HUES64 (cell line): ENCODE results near the gene TMEFF1.

Source experiments
- H3K27ac ChIP-seq: 2 replicates; pipeline ENCODE4 v1.7.0; 2013; ENCODE audit warnings: low read depth, low read length, inconsistent platforms
- H3K27me3 ChIP-seq: 2 replicates; pipeline ENCODE4 v1.6.1; 2013; ENCODE audit warnings: mild to moderate bottlenecking, low read length; ENCODE audit not compliant: insufficient read depth
- H3K36me3 ChIP-seq: 2 replicates; pipeline ENCODE4 v1.6.1; 2013; ENCODE audit warnings: mild to moderate bottlenecking, low read length; ENCODE audit not compliant: insufficient read depth
- H3K4me1 ChIP-seq: 2 replicates; pipeline ENCODE4 v1.6.1; 2013; ENCODE audit warnings: mild to moderate bottlenecking, low read length, moderate library complexity; ENCODE audit not compliant: insufficient read depth
- H3K4me3 ChIP-seq: 2 replicates; pipeline ENCODE4 v1.5.1; 2013; ENCODE audit warnings: mild to moderate bottlenecking, low read length, moderate library complexity
- H3K9ac ChIP-seq: 2 replicates; pipeline ENCODE4 v1.6.1; 2013; ENCODE audit warnings: mild to moderate bottlenecking, low read depth, low read length
- H3K9me3 ChIP-seq: 2 replicates; pipeline ENCODE4 v1.6.1; 2013; ENCODE audit warnings: low read depth, low read length; ENCODE audit not compliant: insufficient read depth
- WGBS: fragments of 150-250, 120-280 bp; methylation state at CpG from one replicate; pipeline ENCODE4 v1.1.7; 2013; ENCODE audit warnings: missing lambda C conversion rate; 5-methylcytosine and 5-hydroxymethylcytosine counted together

The TMEFF1 gene

DNA sequence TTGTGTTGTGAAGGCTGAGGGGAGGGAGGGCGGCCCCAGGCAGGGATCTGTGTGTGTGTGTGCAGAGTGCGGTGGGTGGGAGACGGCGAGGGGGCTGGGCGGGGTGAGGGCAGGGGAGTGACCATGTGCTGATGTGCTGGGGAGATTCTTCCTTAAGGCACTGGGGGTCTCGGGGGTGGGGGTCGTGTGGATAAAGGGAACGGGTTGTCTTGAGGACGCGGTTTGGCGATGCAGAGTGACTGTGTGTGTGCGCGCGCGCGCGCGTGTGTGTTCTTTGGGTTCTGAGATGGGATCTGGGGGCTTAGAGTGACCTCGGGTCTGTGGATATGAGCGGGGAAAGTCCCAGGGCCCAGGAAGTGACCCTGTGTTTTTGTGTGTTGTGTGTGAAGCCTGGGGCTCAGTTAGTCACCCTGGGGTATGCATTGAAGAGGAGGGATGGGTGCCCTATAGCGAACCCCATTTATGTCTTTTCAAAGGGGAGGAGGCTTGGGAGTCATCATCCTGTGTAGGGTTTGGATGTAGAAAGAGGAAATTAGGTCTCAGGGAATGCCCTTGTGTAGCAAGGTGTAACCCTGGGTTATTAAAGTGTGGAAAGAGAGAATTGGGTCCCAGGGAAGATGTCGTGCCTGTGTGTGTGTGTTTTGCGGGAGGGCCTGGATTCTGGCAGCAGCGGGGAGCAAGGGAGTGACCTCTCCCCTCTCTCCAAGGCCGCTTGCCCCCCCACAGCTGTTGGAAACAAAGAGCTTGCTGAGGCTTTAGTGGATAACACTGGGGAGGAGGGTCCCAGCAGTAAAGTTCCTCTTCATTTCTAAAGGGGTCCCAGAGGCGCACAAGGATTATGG lies 1.4 kb downstream of the TMEFF1 start:
- Histone ChIP-seq H3K4me3 (peak overlapping the region; percentile 67), H3K36me3 (no peaks in the 10 kb centered on the region), H3K9me3 (no peaks in the 10 kb centered on the region), H3K27me3 (no peaks in the 10 kb centered on the region), H3K4me1 (peaks cover 20% of the 10 kb centered on the region), H3K27ac (peak overlapping the region; percentile 71; the same call in 1 of the 2 replicates), H3K9ac (peak overlapping the region; percentile 93)
- WGBS, result 1% methylated on average over 24 of the region's 26 CpGs

DNA sequence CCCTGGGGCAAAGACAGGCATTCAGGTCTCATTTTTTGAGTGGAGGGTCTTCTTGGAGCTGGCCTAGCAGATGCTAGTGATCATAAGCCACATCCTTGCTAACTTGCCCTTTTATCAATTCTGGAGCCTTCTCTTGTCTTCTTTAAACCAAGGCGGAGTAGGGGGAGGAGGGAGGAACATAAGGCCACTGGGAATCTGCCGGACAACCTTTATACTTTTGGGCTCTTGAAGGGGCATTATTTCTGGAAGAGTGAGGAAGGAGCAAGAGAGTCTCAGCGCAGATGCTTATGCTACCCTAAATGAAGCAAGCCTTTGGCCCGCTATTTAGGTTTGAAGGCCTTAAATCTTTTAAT lies 2.0 kb downstream of the TMEFF1 start:
- Histone ChIP-seq H3K9me3 (no peaks in the 10 kb centered on the region), H3K9ac (peak overlapping the region; percentile 93)
- WGBS, result 26% methylated on average over 4 of the region's 4 CpGs

GRCh38 chr9:100477241-100477640 lies 4.3 kb downstream of the TMEFF1 start:
- WGBS, result 93% methylated on average over 4 of the region's 4 CpGs
- Histone ChIP-seq H3K27me3 (no peaks in the 10 kb centered on the region), H3K9ac (no peak overlapping the region), H3K4me3 (no peak overlapping the region), H3K9me3 (no peaks in the 10 kb centered on the region), H3K27ac (no peak overlapping the region), H3K4me1 (peaks cover 17% of the 10 kb centered on the region), H3K36me3 (no peaks in the 10 kb centered on the region)

More for the DNA sequence above, 2.0 kb downstream of the TMEFF1 start:
- Histone ChIP-seq H3K4me3 (peak overlapping the region; percentile 67), H3K36me3 (no peaks in the 10 kb centered on the region), H3K4me1 (peaks cover 20% of the 10 kb centered on the region), H3K27me3 (no peaks in the 10 kb centered on the region), H3K27ac (peak overlapping the region; percentile 7; the same call in 1 of the 2 replicates)

DNA sequence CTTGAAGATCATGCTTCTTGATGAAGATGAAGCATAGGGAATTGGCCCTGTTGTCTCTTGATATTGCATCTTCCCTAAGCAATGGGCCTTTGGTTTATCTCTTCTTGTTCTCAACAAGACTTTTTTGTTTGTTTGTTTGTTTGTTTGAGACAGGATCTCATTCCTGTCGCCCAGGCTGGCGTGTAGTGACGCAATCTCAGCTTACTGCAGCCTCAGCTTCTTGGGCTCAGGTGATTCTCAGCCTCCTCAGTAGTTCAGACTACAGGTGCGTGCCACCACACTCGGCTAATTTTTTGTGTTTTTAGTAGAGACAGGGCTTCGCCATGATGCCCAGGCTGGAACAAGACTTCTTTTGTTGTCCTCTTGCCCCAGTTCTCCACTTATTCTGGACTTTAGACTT lies 5.2 kb downstream of the TMEFF1 start:
- Histone ChIP-seq H3K4me1 (peaks cover 12% of the 10 kb centered on the region; the same call in 1 of the 2 replicates), H3K36me3 (no peaks in the 10 kb centered on the region), H3K27me3 (no peaks in the 10 kb centered on the region), H3K27ac (no peak overlapping the region), H3K9me3 (no peaks in the 10 kb centered on the region), H3K4me3 (no peak overlapping the region), H3K9ac (no peak overlapping the region)
- WGBS, result 95% methylated on average over 6 of the region's 6 CpGs

DNA sequence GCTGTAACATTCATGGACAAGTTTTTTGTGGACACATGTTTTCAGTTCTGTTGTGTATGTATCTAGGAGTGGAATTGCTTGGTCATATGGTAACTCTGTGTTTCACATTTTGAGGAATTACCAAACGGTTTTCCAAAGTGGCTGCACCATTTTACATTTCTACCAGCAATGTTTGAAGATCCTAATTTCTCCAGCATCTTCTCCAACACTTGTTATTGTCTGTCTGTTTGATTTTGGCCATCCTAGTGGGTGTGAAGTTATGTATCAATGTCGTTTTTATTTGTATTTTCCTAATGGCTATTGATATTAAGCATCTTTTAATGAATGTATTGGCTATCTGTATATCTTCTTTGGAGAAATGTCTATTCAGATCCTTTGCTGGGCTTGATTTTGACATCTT lies 6.9 kb downstream of the TMEFF1 start:
- no peak overlapping the region for H3K27ac ChIP-seq
- H3K4me1 ChIP-seq, result peaks cover 12% of the 10 kb centered on the region; the same call in 1 of the 2 replicates
- H3K9ac ChIP-seq, result no peak overlapping the region
- no peak overlapping the region for H3K4me3 ChIP-seq
- WGBS, result 89% methylated on average over 2 of the region's 2 CpGs
- H3K27me3 ChIP-seq, result no peaks in the 10 kb centered on the region
- H3K36me3 ChIP-seq, result no peaks in the 10 kb centered on the region
- no peaks in the 10 kb centered on the region for H3K9me3 ChIP-seq

DNA sequence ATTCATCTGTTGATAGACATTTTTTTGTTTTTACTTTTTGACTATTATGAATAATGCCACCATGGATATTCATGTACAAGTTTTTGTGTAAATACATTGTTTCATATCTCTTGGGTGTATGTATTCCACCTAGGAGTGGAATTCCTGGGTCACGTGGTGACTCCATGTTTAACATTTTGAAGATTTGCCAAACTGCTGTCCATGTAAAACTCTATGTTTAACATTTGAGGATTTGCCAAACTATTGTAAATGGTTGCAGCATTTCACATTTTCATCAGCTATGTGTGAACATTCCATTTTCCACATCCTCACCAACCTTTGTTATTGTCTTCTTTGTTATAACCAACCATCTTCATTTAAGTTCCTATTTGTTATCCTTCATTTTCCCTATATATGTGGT lies 12.2 kb downstream of the TMEFF1 start:
- no peak overlapping the region for H3K9ac ChIP-seq
- H3K27ac ChIP-seq, result no peak overlapping the region
- peaks cover 7% of the 10 kb centered on the region for H3K4me1 ChIP-seq
- H3K27me3 ChIP-seq, result no peaks in the 10 kb centered on the region
- no peaks in the 10 kb centered on the region for H3K9me3 ChIP-seq
- no peak overlapping the region for H3K4me3 ChIP-seq
- 100% methylated on average over 1 of the region's 1 CpG for WGBS
- H3K36me3 ChIP-seq, result no peaks in the 10 kb centered on the region

GRCh38 chr9:100486479-100487176 lies 13.7 kb downstream of the TMEFF1 start:
- Histone ChIP-seq H3K27ac (no peak overlapping the region), H3K4me3 (no peak overlapping the region), H3K9me3 (no peaks in the 10 kb centered on the region), H3K4me1 (peaks cover 7% of the 10 kb centered on the region), H3K36me3 (no peaks in the 10 kb centered on the region), H3K27me3 (no peaks in the 10 kb centered on the region), H3K9ac (no peak overlapping the region)
- 94% methylated on average over 10 of the region's 10 CpGs for WGBS

- Histone ChIP-seq H3K9ac (no peak overlapping the region), H3K36me3 (no peaks in the 10 kb centered on the region)
- WGBS, result 93% methylated on average over 1 of the region's 1 CpG
Measured at GRCh38 chr9:100488177-100488576, 15.2 kb downstream of the TMEFF1 start.

DNA sequence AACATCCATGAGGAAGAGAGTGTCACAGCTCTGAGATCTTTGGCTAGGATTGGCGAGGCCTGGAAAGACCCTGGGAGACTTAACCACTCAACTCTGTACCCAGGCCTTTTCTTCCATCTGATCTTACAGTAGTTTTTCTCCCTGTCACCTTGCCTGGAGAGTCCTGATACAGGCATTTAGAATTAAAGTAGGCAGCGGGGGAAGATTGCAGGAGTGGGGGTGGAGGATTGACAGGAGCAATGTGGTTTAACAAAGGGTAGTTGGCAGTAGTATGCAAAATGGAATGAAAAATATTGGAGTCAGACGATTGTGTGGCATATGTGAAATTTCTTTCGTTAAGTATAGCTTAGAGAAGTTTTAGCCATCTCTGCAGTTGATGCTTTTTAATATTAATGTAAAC lies 16.9 kb downstream of the TMEFF1 start:
- H3K27ac ChIP-seq, result no peak overlapping the region
- no peaks in the 10 kb centered on the region for H3K36me3 ChIP-seq
- WGBS, result 90% methylated on average over 4 of the region's 4 CpGs
- H3K4me3 ChIP-seq, result no peak overlapping the region
- peaks cover 24% of the 10 kb centered on the region for H3K4me1 ChIP-seq
- no peaks in the 10 kb centered on the region for H3K9me3 ChIP-seq
- H3K9ac ChIP-seq, result no peak overlapping the region
- no peaks in the 10 kb centered on the region for H3K27me3 ChIP-seq

More at GRCh38 chr9:100488177-100488576, 15.2 kb downstream of the TMEFF1 start:
- H3K4me3 ChIP-seq, result no peak overlapping the region
- no peak overlapping the region for H3K27ac ChIP-seq
- H3K4me1 ChIP-seq, result peaks cover 19% of the 10 kb centered on the region
- H3K9me3 ChIP-seq, result no peaks in the 10 kb centered on the region
- no peaks in the 10 kb centered on the region for H3K27me3 ChIP-seq

DNA sequence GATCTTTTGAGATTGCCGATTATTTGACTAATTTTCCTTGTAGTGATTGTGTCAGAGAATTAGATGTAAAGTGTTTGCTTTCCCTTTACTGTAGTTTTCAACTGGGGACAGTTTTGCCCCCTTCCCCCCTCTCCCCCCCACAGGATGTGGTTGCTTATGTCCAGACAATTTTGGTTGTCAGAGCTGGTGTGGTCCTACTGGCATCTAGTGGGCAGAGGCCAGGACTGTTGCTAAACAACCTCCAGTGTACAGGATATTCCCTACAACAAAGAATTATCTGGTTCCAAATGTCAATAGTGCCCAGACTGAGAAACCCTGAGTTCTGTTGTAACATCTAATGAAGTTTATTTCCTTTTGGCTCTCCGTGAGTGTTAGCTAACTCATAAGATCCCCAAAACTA lies 20.0 kb downstream of the TMEFF1 start:
- Histone ChIP-seq H3K27ac (no peak overlapping the region), H3K9ac (no peak overlapping the region), H3K4me3 (no peak overlapping the region), H3K27me3 (no peaks in the 10 kb centered on the region), H3K9me3 (no peaks in the 10 kb centered on the region), H3K4me1 (peaks cover 31% of the 10 kb centered on the region), H3K36me3 (no peaks in the 10 kb centered on the region)
- 74% methylated on average over 2 of the region's 2 CpGs for WGBS

GRCh38 chr9:100498592-100498991 lies 25.6 kb downstream of the TMEFF1 start:
- no peaks in the 10 kb centered on the region for H3K9me3 ChIP-seq
- WGBS, result 91% methylated on average over 2 of the region's 5 CpGs

More at GRCh38 chr9:100498592-100498991, 25.6 kb downstream of the TMEFF1 start:
- Histone ChIP-seq H3K27ac (no peak overlapping the region), H3K4me3 (no peak overlapping the region), H3K9ac (no peak overlapping the region), H3K36me3 (peaks cover 34% of the 10 kb centered on the region), H3K4me1 (peaks cover 15% of the 10 kb centered on the region), H3K27me3 (no peaks in the 10 kb centered on the region)
